Liver (tissue), 9 donors: ENCODE results near the gene TEX28. TPM values are rescaled to one million over a fixed set of nuclear protein-coding genes. Genes with fewer than 3 reads are reported as not detected.
"Not testable (repeated sequence)": the region's sequence is repeated elsewhere in the genome, so short reads cannot be mapped to it uniquely, and the experiment has no call there.

Source experiments
- DNase-seq: peaks from one replicate; pipeline ENCODE4 v3.0.0-alpha.2; 2017; ENCODE audit warnings: low spot score
- H3K27ac ChIP-seq, 2 donors: one replicate each; pipeline ENCODE4 v1.7.0; 2013; ENCODE audit warnings: inconsistent platforms in 2 of 2, low read length in 2 of 2, control low read depth in 1 of 2, low read depth in 1 of 2, mild to moderate bottlenecking in 1 of 2
- H3K27me3 ChIP-seq, 4 donors: one replicate each; pipeline versions ENCODE4 v1.6.1 to v1.7.0; 2013; ENCODE audit warnings: low read length in 3 of 4, inconsistent platforms in 1 of 4, mild to moderate bottlenecking in 1 of 4, moderate library complexity in 1 of 4; ENCODE audit not compliant: control insufficient read depth in 4 of 4, insufficient read depth in 4 of 4
- H3K36me3 ChIP-seq, 4 donors: one replicate each; pipeline versions ENCODE4 v1.6.1 to v1.7.0; 2013; ENCODE audit warnings: low read length in 3 of 4, mild to moderate bottlenecking in 3 of 4, low read depth in 1 of 4, moderate library complexity in 1 of 4; ENCODE audit not compliant: control insufficient read depth in 4 of 4, insufficient read depth in 3 of 4
- H3K4me1 ChIP-seq, 4 donors: one replicate each; pipeline versions ENCODE4 v1.6.1 to v1.7.0; 2013; ENCODE audit warnings: low read length in 3 of 4, mild to moderate bottlenecking in 3 of 4, moderate library complexity in 1 of 4; ENCODE audit not compliant: control insufficient read depth in 4 of 4, insufficient read depth in 4 of 4
- H3K4me3 ChIP-seq, 3 donors: one replicate each; pipeline versions ENCODE4 v1.6.1 to v1.7.0; 2013; ENCODE audit warnings: low read length in 3 of 3, control low read depth in 1 of 3, low read depth in 1 of 3, mild to moderate bottlenecking in 1 of 3
- H3K9ac ChIP-seq, 2 donors: one replicate each; pipeline ENCODE4 v1.7.0; 2013; ENCODE audit warnings: low read length in 2 of 2, mild to moderate bottlenecking in 2 of 2, moderate library complexity in 2 of 2, control low read depth in 1 of 2, low read depth in 1 of 2
- H3K9me3 ChIP-seq, 4 donors: one replicate each; pipeline versions ENCODE4 v1.6.1 to v1.7.0; 2013; ENCODE audit warnings: low read length in 3 of 4; ENCODE audit not compliant: control insufficient read depth in 4 of 4
- WGBS: extraction: QIAGEN DNeasy Blood & Tissue Kit; methylation state at CpG from one replicate; pipeline ENCODE4 v1.1.7; 2013; 5-methylcytosine and 5-hydroxymethylcytosine counted together
- polyA plus RNA-seq, 2 donors: library from polyadenylated mRNA; stranded (reverse) in 1 of 2; unstranded in 1 of 2; fragments of 200-250 nt in 1 of 2; fragments of >200 nt in 1 of 2; fragmentation: Nextera tagmentation in 1 of 2; extraction: Ambion mirVana in 1 of 2; gene quantifications; one replicate each; pipeline versions ENCODE4 v1.2.1 to v1.2.3, GENCODE V29; 2013 to 2015
- total RNA-seq, 2 donors: library from RNA; depleted of rRNA; stranded (reverse); fragments of >200 nt; gene quantifications; one replicate each; pipeline ENCODE4 v1.2.3, GENCODE V29; 2014
- donor health status: healthy.
- donor health status: healthy.
- donor health status: healthy.
- donor health status: healthy.
- donor health status: healthy.

The TEX28 gene
- total and polyA plus RNA-seq, 4 donors = not detected

DNA sequence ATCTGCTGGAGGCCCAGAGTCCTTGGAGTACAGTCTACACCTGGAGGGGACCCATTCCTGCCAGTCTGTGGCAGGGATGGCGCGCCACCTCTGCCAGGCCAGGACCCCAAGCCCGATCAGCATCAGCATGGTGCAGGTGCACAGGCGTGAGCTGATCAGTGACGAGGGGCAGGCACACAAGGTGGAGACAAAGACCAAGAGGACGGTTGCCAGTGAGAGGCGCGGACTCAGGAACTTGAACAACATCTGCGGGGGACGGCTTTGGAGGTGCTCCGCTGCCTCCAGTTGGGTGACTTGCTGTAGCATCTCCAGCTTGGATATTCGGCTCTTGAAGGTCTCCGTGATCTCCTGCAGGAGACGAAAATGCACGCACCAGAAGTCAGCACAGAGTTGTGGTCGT is 61.3 kb downstream of the TEX28 start:
- H3K4me1 ChIP-seq, H3K36me3 ChIP-seq, H3K27me3 ChIP-seq, H3K9me3 ChIP-seq, DNase-seq, H3K27ac ChIP-seq, H3K4me3 ChIP-seq, H3K9ac ChIP-seq: not testable (repeated sequence)
- WGBS = no CpG with 5 or more reads among the region's 16 CpGs

DNA sequence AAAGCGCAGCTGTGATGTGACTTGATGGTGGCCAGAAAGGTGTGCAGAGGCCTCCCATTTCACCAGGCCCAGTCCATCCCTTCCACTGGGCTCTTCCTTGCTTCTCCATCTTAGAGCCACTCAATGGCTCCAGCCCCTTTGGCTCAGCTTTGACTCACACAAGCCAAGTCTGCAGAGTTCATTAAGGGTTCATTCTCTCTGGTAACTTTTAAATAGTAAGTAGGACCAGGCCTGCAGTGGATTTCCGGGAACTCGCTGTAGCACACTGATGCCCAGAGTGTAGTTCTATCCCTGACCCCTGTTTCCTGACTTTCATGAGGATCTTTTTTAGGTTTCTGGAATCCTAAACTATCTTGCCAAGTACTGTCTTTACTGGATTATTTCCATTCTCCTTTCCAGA is 63.5 kb downstream of the TEX28 start:
- DNase-seq, H3K36me3 ChIP-seq, H3K4me1 ChIP-seq, H3K27me3 ChIP-seq, H3K9me3 ChIP-seq, H3K4me3 ChIP-seq, H3K9ac ChIP-seq, H3K27ac ChIP-seq: not testable (repeated sequence)
- WGBS = no CpG with 5 or more reads among the region's 3 CpGs

DNA sequence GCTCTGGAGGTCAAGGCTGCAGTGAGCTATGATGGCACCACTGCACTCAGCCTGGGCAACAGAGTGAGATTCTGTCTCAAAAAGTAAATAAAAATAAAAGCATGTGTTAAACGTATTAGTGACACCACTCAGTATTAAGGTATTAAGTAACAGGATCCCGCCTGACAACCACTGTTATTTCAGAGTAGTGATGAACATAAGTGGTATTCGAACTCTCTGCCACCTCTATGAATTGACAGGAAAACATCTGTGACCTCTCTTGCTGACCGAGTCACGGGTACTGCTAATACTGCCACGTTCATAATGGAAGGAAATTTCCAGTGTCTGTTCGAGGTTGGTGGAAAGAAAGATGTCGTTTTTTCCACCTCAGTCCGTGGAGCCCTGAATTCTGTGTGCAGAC is 68.2 kb downstream of the TEX28 start:
- no CpG with 5 or more reads among the region's 9 CpGs for WGBS
- H3K27me3 ChIP-seq, H3K9ac ChIP-seq, H3K27ac ChIP-seq, H3K4me1 ChIP-seq, H3K4me3 ChIP-seq, H3K36me3 ChIP-seq, DNase-seq, H3K9me3 ChIP-seq: not testable (repeated sequence)

DNA sequence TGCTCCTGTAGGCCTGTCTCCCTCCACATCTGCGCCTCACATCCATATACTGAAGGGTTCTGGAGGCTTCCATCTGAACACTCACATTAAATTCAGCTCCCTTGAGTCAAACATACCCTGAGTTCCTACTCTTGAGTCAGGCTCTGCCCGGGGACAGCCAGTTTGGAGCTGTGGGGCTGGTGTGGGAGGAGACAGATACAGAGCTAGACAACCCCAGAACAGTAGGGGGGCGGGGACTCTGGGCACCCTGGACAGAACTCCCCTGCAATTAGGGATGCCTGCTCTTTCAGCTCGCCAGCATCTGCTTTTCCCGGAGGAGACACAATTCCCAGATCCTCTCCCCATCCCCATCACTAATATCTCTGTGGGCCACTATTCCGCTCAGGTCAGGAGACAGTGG is 69.6 kb downstream of the TEX28 start:
- not testable (repeated sequence) for H3K4me1 ChIP-seq, H3K27ac ChIP-seq, H3K4me3 ChIP-seq, H3K27me3 ChIP-seq, H3K9me3 ChIP-seq, H3K9ac ChIP-seq, DNase-seq, H3K36me3 ChIP-seq
- WGBS = no CpG with 5 or more reads among the region's 6 CpGs

Other genes with a start within 250 kb of the TEX28 start
- gene MECP2, start 197.4 kb downstream of the TEX28 start, total RNA-seq = 10 to 100 TPM; 11.1 to 22.0 TPM
- 1 to 10 TPM; 6.9 to 8.8 TPM for gene MECP2, start 197.4 kb downstream of the TEX28 start, polyA plus RNA-seq
- gene OPN1LW, start 150.9 kb downstream of the TEX28 start, total RNA-seq = not detected
- gene OPN1LW, start 150.9 kb downstream of the TEX28 start, polyA plus RNA-seq = not detected
- not detected for gene OPN1MW, start 112.5 kb downstream of the TEX28 start, total RNA-seq
- not detected for gene OPN1MW, start 112.5 kb downstream of the TEX28 start, polyA plus RNA-seq
- not detected for gene OPN1MW2, start 75.4 kb downstream of the TEX28 start, total RNA-seq
- gene OPN1MW2, start 75.4 kb downstream of the TEX28 start, polyA plus RNA-seq = not detected
- not detected for gene OPN1MW3, start 37.5 kb downstream of the TEX28 start, total RNA-seq
- gene OPN1MW3, start 37.5 kb downstream of the TEX28 start, polyA plus RNA-seq = not detected
- gene TKTL1, start 671 bp upstream of the TEX28 start, total RNA-seq = under 1 TPM in 1 of 2 donors, not detected in 1; under 0.01 TPM
- gene TKTL1, start 671 bp upstream of the TEX28 start, polyA plus RNA-seq = not detected
- gene FLNA, start 79.5 kb upstream of the TEX28 start, total RNA-seq = 100 to 1,000 TPM; 150 to 152 TPM
- 10 to 100 TPM; 23.4 to 84.8 TPM for gene FLNA, start 79.5 kb upstream of the TEX28 start, polyA plus RNA-seq
- gene EMD, start 84.2 kb upstream of the TEX28 start, total RNA-seq = 10 to 100 TPM; 11.6 to 18.5 TPM
- gene EMD, start 84.2 kb upstream of the TEX28 start, polyA plus RNA-seq = 10 to 100 TPM; 15.5 to 38.0 TPM
- 1,000 to 10,000 TPM; 1,323 to 1,523 TPM for gene RPL10, start 103.3 kb upstream of the TEX28 start, total RNA-seq
- 1,000 to 10,000 TPM in 1 of 2 donors, 100 to 1,000 TPM in 1; 446 to 1,644 TPM for gene RPL10, start 103.3 kb upstream of the TEX28 start, polyA plus RNA-seq
- gene DNASE1L1, start 114.1 kb upstream of the TEX28 start, total RNA-seq = 10 to 100 TPM; 14.6 to 22.1 TPM
- 10 to 100 TPM in 1 of 2 donors, 1 to 10 TPM in 1; 9.3 to 18.7 TPM for gene DNASE1L1, start 114.1 kb upstream of the TEX28 start, polyA plus RNA-seq
- gene TAFAZZIN, start 116.4 kb upstream of the TEX28 start, total RNA-seq = 10 to 100 TPM in 1 of 2 donors, 1 to 10 TPM in 1; 7.8 to 15.6 TPM
- 10 to 100 TPM; 10.6 to 16.3 TPM for gene TAFAZZIN, start 116.4 kb upstream of the TEX28 start, polyA plus RNA-seq
- 10 to 100 TPM; 35.2 to 38.5 TPM for gene ATP6AP1, start 133.6 kb upstream of the TEX28 start, total RNA-seq
- 10 to 100 TPM; 43.1 to 43.3 TPM for gene ATP6AP1, start 133.6 kb upstream of the TEX28 start, polyA plus RNA-seq
- gene GDI1, start 142.0 kb upstream of the TEX28 start, total RNA-seq = 10 to 100 TPM; 13.3 to 27.7 TPM
- 10 to 100 TPM; 12.8 to 35.6 TPM for gene GDI1, start 142.0 kb upstream of the TEX28 start, polyA plus RNA-seq
- 10 to 100 TPM; 10.9 to 13.4 TPM for gene FAM50A, start 149.0 kb upstream of the TEX28 start, total RNA-seq
- 10 to 100 TPM; 14.6 to 25.1 TPM for gene FAM50A, start 149.0 kb upstream of the TEX28 start, polyA plus RNA-seq
- gene PLXNA3, start 163.2 kb upstream of the TEX28 start, total RNA-seq = 1 to 10 TPM; 1.1 to 1.7 TPM
- 1 to 10 TPM; 1.3 to 1.7 TPM for gene PLXNA3, start 163.2 kb upstream of the TEX28 start, polyA plus RNA-seq
- 10 to 100 TPM in 1 of 2 donors, 1 to 10 TPM in 1; 8.5 to 18.1 TPM for gene LAGE3, start 184.2 kb upstream of the TEX28 start, total RNA-seq
- 10 to 100 TPM; 12.4 to 13.1 TPM for gene LAGE3, start 184.2 kb upstream of the TEX28 start, polyA plus RNA-seq
- 10 to 100 TPM; 19.8 to 22.2 TPM for gene UBL4A, start 191.5 kb upstream of the TEX28 start, total RNA-seq
- gene UBL4A, start 191.5 kb upstream of the TEX28 start, polyA plus RNA-seq = 10 to 100 TPM; 13.9 to 21.9 TPM
- 1 to 10 TPM; 3.5 to 5.6 TPM for gene SLC10A3, start 195.5 kb upstream of the TEX28 start, total RNA-seq
- gene SLC10A3, start 195.5 kb upstream of the TEX28 start, polyA plus RNA-seq = 1 to 10 TPM; 3.2 to 5.4 TPM
- 10 to 100 TPM; 11.6 to 33.5 TPM for gene FAM3A, start 221.1 kb upstream of the TEX28 start, total RNA-seq
- 10 to 100 TPM; 35.0 to 36.3 TPM for gene FAM3A, start 221.1 kb upstream of the TEX28 start, polyA plus RNA-seq